A673 (cell line): ENCODE measurements around the gene LMOD2. TPM values are rescaled to one million over a fixed set of nuclear protein-coding genes. Genes with fewer than 3 reads are reported as not detected.

Experiments used
- BruUV-seq: library from RNA; stranded (reverse); fragments of 400-500 nt; replicated peaks from 2 replicates; lab custom pipeline; 2021; lab: Mats Ljungman, UMichigan
- CTCF ChIA-PET: fragments of 300-600 bp; sonication (Branson Sonifier 250); formaldehyde crosslinking; loops from one replicate; lab custom pipeline; 2022; ENCODE audit warnings: antibody characterized with exemption; lab: Charles Lee
- POLR2A ChIA-PET: fragments of 300-600 bp; sonication (Branson Sonifier 250); formaldehyde crosslinking; loops from one replicate; lab custom pipeline; 2022; ENCODE audit warnings: antibody characterized with exemption; ENCODE audit not compliant: low non-redundant PET; lab: Charles Lee
- DNase-seq: peaks from one replicate; pipeline ENCODE4 v3.0.0-alpha.2; 2015; ENCODE audit warnings: low spot score
- H3K27ac ChIP-seq: fragments of 200-600 bp; sonication (generic); 2 replicates; pipeline ENCODE4 v1.5.1; 2016; ENCODE audit warnings: mixed run types, low read depth, mild to moderate bottlenecking, mixed read lengths, antibody characterized with exemption, low read length; ENCODE audit not compliant: poor library complexity, severe bottlenecking
- H3K27me3 ChIP-seq: fragments of 200-600 bp; sonication (generic); replicated peaks from 2 replicates; pipeline ENCODE4 v1.6.1; 2017; ENCODE audit warnings: mixed run types, low read depth, mild to moderate bottlenecking, mixed read lengths, antibody characterized with exemption, low read length; ENCODE audit not compliant: insufficient read depth, poor library complexity
- H3K36me3 ChIP-seq: fragments of 200-600 bp; sonication (generic); 2 replicates; pipeline ENCODE4 v1.6.1; 2016; ENCODE audit warnings: mixed run types, mild to moderate bottlenecking, mixed read lengths, antibody characterized with exemption, low read length; ENCODE audit not compliant: insufficient read depth, poor library complexity, severe bottlenecking
- H3K4me1 ChIP-seq: fragments of 200-600 bp; sonication (generic); 2 replicates; pipeline ENCODE4 v1.6.1; 2017; ENCODE audit warnings: mixed run types, mild to moderate bottlenecking, mixed read lengths, antibody characterized with exemption, low read length; ENCODE audit not compliant: insufficient read depth, poor library complexity, severe bottlenecking
- H3K4me3 ChIP-seq: fragments of 200-600 bp; sonication (generic); 2 replicates; pipeline ENCODE4 v1.5.1; 2016; ENCODE audit warnings: low read depth, mixed run types, mild to moderate bottlenecking, mixed read lengths, low read length; ENCODE audit not compliant: poor library complexity, severe bottlenecking
- H3K9me3 ChIP-seq: fragments of 200-600 bp; sonication (generic); 2 replicates; pipeline ENCODE4 v1.6.1; 2016; ENCODE audit warnings: mixed run types, low read depth, mild to moderate bottlenecking, mixed read lengths, antibody characterized with exemption, low read length; ENCODE audit not compliant: poor library complexity, severe bottlenecking
- EZH2 ChIP-seq: fragments of 200-600 bp; sonication (generic); IDR thresholded peaks from 2 replicates; pipeline ENCODE4 v1.6.1; 2017; ENCODE audit warnings: borderline replicate concordance, low read depth, mild to moderate bottlenecking, mixed read lengths, antibody characterized with exemption, low read length; ENCODE audit not compliant: poor library complexity, severe bottlenecking
- intact Hi-C: fragments of 100-400 bp; cut with micrococcal nuclease; formaldehyde crosslinking; loops from one replicate; pipeline ENCODE4 v1.10.0; 2022; ENCODE audit not compliant: unreplicated experiment
- total RNA-seq: library from RNA; stranded (reverse); gene quantifications from 2 replicates; pipeline ENCODE4 v1.2.3, GENCODE V29; 2021
- TF ChIP-seq, protein P1 (sequence below): fragments of 300-800, 200-600 bp; sonication (generic); conservative IDR thresholded peaks from 2 replicates; pipeline ENCODE4 v1.5.1; 2017; ENCODE audit warnings: low read depth, mild to moderate bottlenecking, antibody characterized with exemption, low read length, moderate library complexity, mixed read lengths

Gene LMOD2
- total RNA-seq, 1 experiment from 2014 or later = not detected

DNA sequence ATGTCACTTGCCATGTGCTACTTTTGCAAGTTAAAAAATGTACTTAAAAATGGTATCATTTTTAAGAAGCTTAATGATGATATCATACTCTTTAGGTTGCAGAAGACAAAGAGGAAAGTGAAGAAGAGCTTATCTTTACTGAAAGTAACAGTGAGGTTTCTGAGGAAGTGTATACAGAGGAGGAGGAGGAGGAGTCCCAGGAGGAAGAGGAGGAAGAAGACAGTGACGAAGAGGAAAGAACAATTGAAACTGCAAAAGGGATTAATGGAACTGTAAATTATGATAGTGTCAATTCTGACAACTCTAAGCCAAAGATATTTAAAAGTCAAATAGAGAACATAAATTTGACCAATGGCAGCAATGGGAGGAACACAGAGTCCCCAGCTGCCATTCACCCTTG, 6.1 kb downstream of the LMOD2 start:
- H3K27ac ChIP-seq = no peak overlapping the region
- intact Hi-C loops = no loop called here
- BruUV-seq = no TSS peak
- H3K4me1 ChIP-seq = no peaks in the 10 kb centered on the region
- no peak overlapping the region for H3K4me3 ChIP-seq
- DNase-seq = no peak
- no peaks in the 10 kb centered on the region for H3K27me3 ChIP-seq
- POLR2A ChIA-PET = no interaction called here
- H3K9me3 ChIP-seq = no peaks in the 10 kb centered on the region
- TF ChIP-seq EZH2 = no peak
- TF ChIP-seq, protein P1, sequence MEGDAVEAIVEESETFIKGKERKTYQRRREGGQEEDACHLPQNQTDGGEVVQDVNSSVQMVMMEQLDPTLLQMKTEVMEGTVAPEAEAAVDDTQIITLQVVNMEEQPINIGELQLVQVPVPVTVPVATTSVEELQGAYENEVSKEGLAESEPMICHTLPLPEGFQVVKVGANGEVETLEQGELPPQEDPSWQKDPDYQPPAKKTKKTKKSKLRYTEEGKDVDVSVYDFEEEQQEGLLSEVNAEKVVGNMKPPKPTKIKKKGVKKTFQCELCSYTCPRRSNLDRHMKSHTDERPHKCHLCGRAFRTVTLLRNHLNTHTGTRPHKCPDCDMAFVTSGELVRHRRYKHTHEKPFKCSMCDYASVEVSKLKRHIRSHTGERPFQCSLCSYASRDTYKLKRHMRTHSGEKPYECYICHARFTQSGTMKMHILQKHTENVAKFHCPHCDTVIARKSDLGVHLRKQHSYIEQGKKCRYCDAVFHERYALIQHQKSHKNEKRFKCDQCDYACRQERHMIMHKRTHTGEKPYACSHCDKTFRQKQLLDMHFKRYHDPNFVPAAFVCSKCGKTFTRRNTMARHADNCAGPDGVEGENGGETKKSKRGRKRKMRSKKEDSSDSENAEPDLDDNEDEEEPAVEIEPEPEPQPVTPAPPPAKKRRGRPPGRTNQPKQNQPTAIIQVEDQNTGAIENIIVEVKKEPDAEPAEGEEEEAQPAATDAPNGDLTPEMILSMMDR = no peak
- CTCF ChIA-PET = no interaction called here
- H3K36me3 ChIP-seq = no peaks in the 10 kb centered on the region

DNA sequence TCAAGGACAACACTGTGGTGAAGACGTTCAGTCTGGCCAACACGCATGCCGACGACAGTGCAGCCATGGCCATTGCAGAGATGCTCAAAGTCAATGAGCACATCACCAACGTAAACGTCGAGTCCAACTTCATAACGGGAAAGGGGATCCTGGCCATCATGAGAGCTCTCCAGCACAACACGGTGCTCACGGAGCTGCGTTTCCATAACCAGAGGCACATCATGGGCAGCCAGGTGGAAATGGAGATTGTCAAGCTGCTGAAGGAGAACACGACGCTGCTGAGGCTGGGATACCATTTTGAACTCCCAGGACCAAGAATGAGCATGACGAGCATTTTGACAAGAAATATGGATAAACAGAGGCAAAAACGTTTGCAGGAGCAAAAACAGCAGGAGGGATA, 6.6 kb downstream of the LMOD2 start:
- H3K4me1 ChIP-seq = no peaks in the 10 kb centered on the region
- intact Hi-C loops = no loop called here
- no peak overlapping the region for H3K4me3 ChIP-seq
- TF ChIP-seq, protein P1 = no peak
- TF ChIP-seq EZH2 = no peak
- CTCF ChIA-PET = no interaction called here
- POLR2A ChIA-PET = no interaction called here
- no peaks in the 10 kb centered on the region for H3K36me3 ChIP-seq
- no peak overlapping the region for H3K27ac ChIP-seq
- DNase-seq = no peak
- no TSS peak for BruUV-seq
- no peaks in the 10 kb centered on the region for H3K9me3 ChIP-seq
- H3K27me3 ChIP-seq = no peaks in the 10 kb centered on the region

DNA sequence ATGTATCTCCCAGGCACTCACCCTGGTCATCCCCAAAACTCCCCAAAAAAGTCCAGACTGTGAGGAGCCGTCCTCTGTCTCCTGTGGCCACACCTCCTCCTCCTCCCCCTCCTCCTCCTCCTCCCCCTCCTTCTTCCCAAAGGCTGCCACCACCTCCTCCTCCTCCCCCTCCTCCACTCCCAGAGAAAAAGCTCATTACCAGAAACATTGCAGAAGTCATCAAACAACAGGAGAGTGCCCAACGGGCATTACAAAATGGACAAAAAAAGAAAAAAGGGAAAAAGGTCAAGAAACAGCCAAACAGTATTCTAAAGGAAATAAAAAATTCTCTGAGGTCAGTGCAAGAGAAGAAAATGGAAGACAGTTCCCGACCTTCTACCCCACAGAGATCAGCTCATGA, 7.1 kb downstream of the LMOD2 start:
- POLR2A ChIA-PET = no interaction called here
- CTCF ChIA-PET = no interaction called here
- Histone ChIP-seq H3K36me3 (no peaks in the 10 kb centered on the region), H3K27ac (no peak overlapping the region), H3K27me3 (no peaks in the 10 kb centered on the region), H3K4me1 (no peaks in the 10 kb centered on the region), H3K4me3 (no peak overlapping the region), H3K9me3 (no peaks in the 10 kb centered on the region)
- intact Hi-C loops = no loop called here
- no peak for DNase-seq
- TF ChIP-seq, protein P1 = no peak
- no peak for TF ChIP-seq EZH2
- BruUV-seq = no TSS peak
